ENCODE data around the gene F13A1.

The F13A1 gene

GRCh38 chr6:6332811-6333244, 12.4 kb upstream of the F13A1 start:
- TF ChIP-seq GATA2 (IDR thresholded peaks at IDR 0.05; ENCODE audit: low read depth, low read length) = no peak
- TF ChIP-seq GATA3 (IDR thresholded peaks at IDR 0.05; ENCODE audit: low read depth, low read length) = no peak

- TF ChIP-seq GATA3 (IDR thresholded peaks at IDR 0.05; ENCODE audit: low read depth, low read length) (no peak), GATA2 (IDR thresholded peaks at IDR 0.05; ENCODE audit: low read depth, low read length) (no peak)
Measured at GRCh38 chr6:6331946-6332601, 11.6 kb upstream of the F13A1 start.

GRCh38 chr6:6331393-6331792, 10.9 kb upstream of the F13A1 start:
- TF ChIP-seq GATA2 (IDR thresholded peaks at IDR 0.05; ENCODE audit: low read depth, low read length) = no peak

GRCh38 chr6:6330407-6330806, 9.9 kb upstream of the F13A1 start:
- TF ChIP-seq GATA2 (IDR thresholded peaks at IDR 0.05; ENCODE audit: low read depth, low read length) = no peak
- TF ChIP-seq GATA3 (IDR thresholded peaks at IDR 0.05; ENCODE audit: low read depth, low read length) = no peak

- TF ChIP-seq GATA2 (IDR thresholded peaks at IDR 0.05; ENCODE audit: low read depth, low read length) (no peak), GATA3 (IDR thresholded peaks at IDR 0.05; ENCODE audit: low read depth, low read length) (no peak)
Measured at GRCh38 chr6:6328451-6328850, 8.0 kb upstream of the F13A1 start.

DNA sequence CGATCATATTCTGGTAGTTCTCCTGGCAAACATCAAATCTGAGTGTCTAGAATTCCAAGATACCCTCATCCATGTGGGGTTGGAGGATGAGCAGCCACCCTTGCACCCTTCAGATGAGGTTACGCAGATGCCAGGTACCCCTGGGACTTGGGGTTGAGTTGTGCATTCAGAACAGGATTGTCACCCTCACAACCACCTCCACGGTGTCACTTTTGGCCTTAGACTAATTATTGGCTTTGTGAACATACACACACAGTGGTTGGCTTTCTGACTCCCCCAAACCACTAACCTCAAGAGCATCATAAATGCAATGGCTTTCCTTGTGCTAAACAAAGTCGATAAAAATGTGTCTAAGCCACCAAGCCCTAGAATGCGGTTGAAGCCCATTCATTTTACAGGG, 2.9 kb upstream of the F13A1 start:
- TF ChIP-seq GATA2 (IDR thresholded peaks at IDR 0.05; ENCODE audit: low read depth, low read length) (no peak), GATA3 (IDR thresholded peaks at IDR 0.05; ENCODE audit: low read depth, low read length) (no peak)

DNA sequence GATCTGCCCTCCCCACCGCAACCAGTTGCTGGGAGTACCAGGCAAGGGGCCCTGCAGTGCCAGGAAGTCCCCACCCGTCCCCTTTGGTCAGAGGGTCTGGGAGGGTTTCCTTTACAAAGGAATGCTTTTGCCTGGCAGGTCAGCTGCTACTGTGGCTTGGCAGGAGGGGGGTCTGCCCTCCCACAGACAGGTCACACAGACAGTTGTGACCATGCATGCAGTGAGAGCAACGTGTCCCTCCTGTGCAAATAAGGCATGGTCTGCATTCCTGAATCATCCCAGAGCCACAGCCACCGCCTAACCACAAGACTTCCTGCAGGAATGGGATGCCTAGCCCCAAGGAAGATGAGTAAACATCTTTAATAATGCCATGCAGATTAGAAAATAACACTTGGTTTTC, 439 bp upstream of the F13A1 start:
- no peak for TF ChIP-seq GATA3 (IDR thresholded peaks at IDR 0.05; ENCODE audit: low read depth, low read length)
- TF ChIP-seq GATA2 (IDR thresholded peaks at IDR 0.05; ENCODE audit: low read depth, low read length) = no peak

DNA sequence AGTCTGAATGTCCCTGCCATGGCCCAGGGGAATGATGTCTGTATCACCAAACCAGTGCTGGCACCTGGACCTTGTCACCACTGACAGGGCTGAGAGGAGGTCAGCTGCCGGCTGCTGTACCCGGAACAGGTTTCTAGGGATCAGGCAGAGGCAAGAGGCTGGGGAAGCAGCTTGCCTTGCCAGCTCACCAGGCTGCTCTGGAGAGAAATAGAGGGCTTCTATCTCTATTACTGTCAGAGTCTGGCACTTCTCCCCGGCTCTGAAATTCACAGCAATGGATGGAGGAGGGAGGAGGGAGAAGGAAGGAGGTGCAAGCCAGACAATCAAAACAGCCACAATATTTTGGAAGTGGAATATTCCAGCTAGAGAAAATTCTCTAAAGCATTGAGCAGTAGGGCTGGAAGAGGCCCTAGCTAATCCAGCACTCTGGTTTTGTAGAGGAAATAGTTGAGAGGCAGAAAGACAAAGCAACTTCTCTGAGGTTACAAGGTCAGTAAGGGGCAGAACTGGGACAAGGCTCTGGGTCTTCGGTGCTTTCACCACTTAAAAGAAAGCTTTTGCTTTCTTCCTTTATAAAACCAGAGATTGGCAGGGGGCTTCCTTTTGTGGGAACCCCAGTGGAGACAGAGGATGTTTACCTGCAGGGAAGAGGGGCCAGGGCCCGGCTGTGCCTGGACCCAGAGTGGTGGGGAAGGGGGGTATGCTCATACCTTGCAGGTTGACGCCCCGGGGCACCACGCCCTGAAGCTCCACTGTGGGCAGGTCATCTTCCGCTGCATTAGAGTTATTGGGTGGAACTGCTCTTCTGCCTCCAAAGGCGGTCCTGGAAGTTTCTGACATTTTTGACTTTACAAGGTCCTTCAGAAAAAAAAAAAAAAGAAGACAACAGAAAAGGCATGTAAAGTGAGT, 2.4 kb downstream of the F13A1 start:
- TF ChIP-seq GATA2 (IDR thresholded peaks at IDR 0.05; ENCODE audit: low read depth, low read length) (no peak), GATA3 (IDR thresholded peaks at IDR 0.05; ENCODE audit: low read depth, low read length) (no peak)

- TF ChIP-seq GATA3 (IDR thresholded peaks at IDR 0.05; ENCODE audit: low read depth, low read length) = no peak
- TF ChIP-seq GATA2 (IDR thresholded peaks at IDR 0.05; ENCODE audit: low read depth, low read length) = no peak
Measured at GRCh38 chr6:6317386-6317785, 3.1 kb downstream of the F13A1 start.

- TF ChIP-seq GATA2 (IDR thresholded peaks at IDR 0.05; ENCODE audit: low read depth, low read length) = no peak
- TF ChIP-seq GATA3 (IDR thresholded peaks at IDR 0.05; ENCODE audit: low read depth, low read length) = no peak
Measured at GRCh38 chr6:6315660-6316059, 4.8 kb downstream of the F13A1 start.

GRCh38 chr6:6314596-6314995, 5.9 kb downstream of the F13A1 start:
- TF ChIP-seq GATA3 (IDR thresholded peaks at IDR 0.05; ENCODE audit: low read depth, low read length) = no peak
- no peak for TF ChIP-seq GATA2 (IDR thresholded peaks at IDR 0.05; ENCODE audit: low read depth, low read length)

DNA sequence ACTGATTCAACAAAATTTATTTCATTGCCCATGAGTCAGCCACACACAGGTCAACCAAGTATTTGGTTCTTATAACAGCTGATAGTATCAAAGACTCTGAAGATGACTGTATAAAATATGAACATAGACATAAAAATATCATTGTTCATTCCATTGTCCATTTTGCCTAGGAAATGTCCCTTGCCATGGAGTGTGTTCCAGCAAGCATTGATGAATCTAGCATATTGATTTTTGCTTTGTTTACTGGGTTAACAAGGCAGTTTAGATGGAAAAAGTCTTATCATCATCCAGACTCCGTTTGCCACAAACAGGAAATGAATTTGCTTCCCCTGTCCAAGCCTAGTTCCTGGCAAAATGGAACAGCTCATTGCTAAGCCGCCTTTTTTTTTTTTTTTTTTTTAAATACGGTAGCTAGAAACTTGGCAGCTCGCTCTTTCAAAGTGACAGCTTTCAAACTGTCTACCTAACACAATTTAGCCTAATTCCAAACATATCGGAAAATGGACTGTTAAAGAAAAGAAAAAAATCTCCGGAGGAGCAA, 7.5 kb downstream of the F13A1 start:
- TF ChIP-seq GATA2 (IDR thresholded peaks at IDR 0.05; ENCODE audit: low read depth, low read length) = no peak
- TF ChIP-seq GATA3 (IDR thresholded peaks at IDR 0.05; ENCODE audit: low read depth, low read length) = no peak

- no peak for TF ChIP-seq GATA3 (IDR thresholded peaks at IDR 0.05; ENCODE audit: low read depth, low read length)
- no peak for TF ChIP-seq GATA2 (IDR thresholded peaks at IDR 0.05; ENCODE audit: low read depth, low read length)
Measured at GRCh38 chr6:6305575-6305974, 14.9 kb downstream of the F13A1 start.

DNA sequence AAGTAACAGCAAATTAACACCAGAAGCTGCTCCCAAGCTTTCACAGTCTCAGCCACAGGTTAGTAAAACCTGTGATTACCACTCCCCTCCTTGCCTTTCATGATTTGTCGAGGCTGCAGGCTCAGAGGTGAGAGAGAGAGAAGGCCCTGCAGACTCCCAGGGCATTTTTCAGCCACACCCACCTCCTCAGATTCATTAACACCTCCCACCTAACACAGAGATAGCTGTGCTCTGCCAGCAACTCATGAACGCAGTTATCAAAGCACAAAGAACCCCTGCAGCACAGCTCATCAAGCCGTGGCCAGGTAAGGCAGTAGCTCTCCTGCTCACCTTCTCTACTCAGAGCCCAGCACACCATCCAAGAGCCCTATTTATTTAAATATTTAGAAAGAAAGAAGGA, 27.1 kb downstream of the F13A1 start:
- TF ChIP-seq GATA2 (IDR thresholded peaks at IDR 0.05; ENCODE audit: low read depth, low read length) (no peak), GATA3 (IDR thresholded peaks at IDR 0.05; ENCODE audit: low read depth, low read length) (no peak)

DNA sequence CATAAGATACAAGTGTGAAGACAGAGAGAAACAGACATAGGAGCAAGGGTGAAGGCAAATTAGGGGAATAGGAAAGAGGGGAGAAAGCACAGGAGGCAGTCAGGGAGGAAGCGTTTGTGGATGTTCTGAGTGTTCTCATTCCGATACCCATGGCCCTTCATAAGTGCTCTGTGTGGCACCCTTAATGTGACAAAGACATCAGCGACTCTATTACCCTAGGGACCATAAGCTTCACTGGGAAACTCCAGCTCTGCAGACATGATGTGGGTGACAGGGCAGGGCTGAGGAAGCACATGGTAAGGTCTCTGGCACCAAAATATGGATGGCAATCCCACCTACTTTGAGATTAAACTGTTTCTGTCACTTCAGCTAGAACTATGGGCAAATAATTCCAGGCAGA, 33.0 kb downstream of the F13A1 start:
- TF ChIP-seq GATA2 (IDR thresholded peaks at IDR 0.05; ENCODE audit: low read depth, low read length) (no peak), GATA3 (IDR thresholded peaks at IDR 0.05; ENCODE audit: low read depth, low read length) (no peak)

Data from SH-SY5Y (cell line).